GM12878 (cell line): ENCODE data around the gene EPS8L1. TPM values are rescaled to one million over a fixed set of nuclear protein-coding genes. Genes with fewer than 3 reads are reported as not detected.

Experiments
- ATAC-seq: fragments of 200-7000 bp; cut with Tn5 transposase; 3 replicates; pipeline ENCODE4 v1.9.1; 2020; ENCODE audit warnings: mild to moderate bottlenecking, moderate library complexity
- BruUV-seq: library from RNA; stranded (reverse); fragments of 400-500 nt; replicated peaks from 2 replicates; lab custom pipeline; 2021; lab: Mats Ljungman, UMichigan
- CTCF ChIA-PET: fragments of 300-600 bp; sonication (Branson Sonifier 250); formaldehyde crosslinking; extraction: SDS; loops from one replicate; lab custom pipeline; 2021; ENCODE audit warnings: inconsistent platforms; lab: Yijun Ruan, JAX
- POLR2A ChIA-PET: fragments of 350-600 bp; formaldehyde crosslinking; extraction: SDS; loops from one replicate; lab custom pipeline; 2021; ENCODE audit warnings: inconsistent platforms; lab: Charles Lee
- RAD21 ChIA-PET: fragments of 300-600 bp; sonication (Branson Sonifier 250); formaldehyde crosslinking; loops from one replicate; lab custom pipeline; 2023; ENCODE audit warnings: antibody characterized with exemption; ENCODE audit not compliant: unreplicated experiment; lab: Charles Lee
- SMC1A ChIA-PET: fragments of 300-600 bp; sonication (Branson Sonifier 250); formaldehyde crosslinking; loops from one replicate; lab custom pipeline; 2023; ENCODE audit not compliant: unreplicated experiment, uncharacterized antibody; lab: Charles Lee
- DNase-seq: peaks from one replicate; pipeline ENCODE4 v3.0.0-alpha.2; 2011; ENCODE audit warnings: low read depth, low spot score
- FAIRE-seq: peaks from 3 replicates; lab custom pipeline; 2011; peaks lifted over from hg19 to GRCh38; lab: Jason Lieb, UNC
- H2AFZ ChIP-seq: 2 replicates; pipeline ENCODE4 v1.6.0; 2011; ENCODE audit warnings: low read depth, low read length, control low read depth; ENCODE audit not compliant: control insufficient read depth
- H3K27ac ChIP-seq: 2 replicates; pipeline ENCODE4 v1.5.1; 2011; ENCODE audit warnings: control low read depth; ENCODE audit not compliant: control insufficient read depth, insufficient read depth
- H3K27me3 ChIP-seq, 2 experiments: replicated peaks in 1 of 2; 2 replicates each; pipeline versions ENCODE4 v1.6.0 to v1.6.1; 2011; ENCODE audit warnings: low read length in 1 of 2; ENCODE audit not compliant: control insufficient read depth in 2 of 2, insufficient read depth in 2 of 2
- H3K36me3 ChIP-seq, 2 experiments: 2 replicates each; pipeline ENCODE4 v1.5.1; 2011; ENCODE audit warnings: low read length in 1 of 2; ENCODE audit not compliant: control insufficient read depth in 2 of 2, insufficient read depth in 2 of 2
- H3K4me1 ChIP-seq: 2 replicates; pipeline ENCODE4 v1.6.1; 2011; ENCODE audit warnings: mild to moderate bottlenecking, low read length, moderate library complexity, mixed read lengths; ENCODE audit not compliant: control insufficient read depth, insufficient read depth
- H3K4me2 ChIP-seq: 2 replicates; pipeline ENCODE4 v1.6.0; 2011; ENCODE audit warnings: control low read depth; ENCODE audit not compliant: control insufficient read depth, insufficient read depth
- H3K4me3 ChIP-seq: fragments of 200-600 bp; sonication (generic); 2 replicates; pipeline ENCODE4 v1.5.1; 2016
- H3K79me2 ChIP-seq: 2 replicates; pipeline ENCODE4 v1.6.0; 2011; ENCODE audit warnings: low read length; ENCODE audit not compliant: control insufficient read depth, insufficient read depth
- H3K9ac ChIP-seq: 2 replicates; pipeline ENCODE4 v1.8.0; 2011; ENCODE audit warnings: low read length, control low read depth, mixed read lengths; ENCODE audit not compliant: control insufficient read depth, insufficient read depth
- H3K9me3 ChIP-seq: replicated peaks from 3 replicates; pipeline ENCODE4 v1.5.1; 2011; ENCODE audit warnings: mild to moderate bottlenecking, low read length; ENCODE audit not compliant: control insufficient read depth, insufficient read depth
- H4K20me1 ChIP-seq: 2 replicates; pipeline ENCODE4 v1.6.0; 2011; ENCODE audit not compliant: control insufficient read depth, insufficient read depth
- CEBPZ ChIP-seq: fragments of 150-350 bp; IDR thresholded peaks from 2 replicates; pipeline ENCODE4 v1.6.1; 2016; ENCODE audit warnings: low read depth, low read length
- CHD1 ChIP-seq: IDR thresholded peaks from 2 replicates; pipeline ENCODE4 v1.6.1; 2012; ENCODE audit warnings: low read depth, low read length, improper control_type of control experiment
- CHD2 ChIP-seq: IDR thresholded peaks from 2 replicates; pipeline ENCODE4 v1.6.1; 2011; ENCODE audit warnings: low read depth, low read length, improper control_type of control experiment, borderline replicate concordance
- EZH2 ChIP-seq: IDR thresholded peaks from 2 replicates; pipeline ENCODE4 v1.6.1; 2012; ENCODE audit warnings: low read depth, mild to moderate bottlenecking, control low read depth, inconsistent platforms, low read length, borderline replicate concordance; ENCODE audit not compliant: control insufficient read depth
- MLLT1 ChIP-seq: fragments of 450-650 bp; IDR thresholded peaks from 2 replicates; pipeline ENCODE4 v1.6.1; 2016; ENCODE audit warnings: mild to moderate bottlenecking
- NFYA ChIP-seq: IDR thresholded peaks from 2 replicates; pipeline ENCODE4 v1.6.1; 2011; ENCODE audit warnings: low read depth, mild to moderate bottlenecking, low read length, improper control_type of control experiment, borderline replicate concordance
- SPI1 ChIP-seq: IDR thresholded peaks from 2 replicates; pipeline ENCODE4 v1.6.1; 2011; ENCODE audit warnings: low read depth, mild to moderate bottlenecking, low read length, moderate library complexity, borderline replicate concordance; ENCODE audit not compliant: insufficient read depth
- STAT1 ChIP-seq: fragments of 450-650 bp; conservative IDR thresholded peaks from 2 replicates; pipeline ENCODE4 v1.6.1; 2014; ENCODE audit warnings: antibody characterized with exemption, mild to moderate bottlenecking
- ZNF207 ChIP-seq: fragments of 450-650 bp; IDR thresholded peaks from 2 replicates; pipeline ENCODE4 v1.6.1; 2014; ENCODE audit warnings: antibody characterized with exemption, mild to moderate bottlenecking, borderline replicate concordance
- ZNF592 ChIP-seq: fragments of 450-650 bp; IDR thresholded peaks from 2 replicates; pipeline ENCODE4 v1.6.1; 2017; ENCODE audit warnings: mild to moderate bottlenecking, moderate library complexity
- WGBS: methylation state at CpG from one replicate; pipeline ENCODE4 v1.1.6; 2016; ENCODE audit warnings: low lambda C conversion rate; ENCODE audit not compliant: insufficient replicate concordance, insufficient coverage; ENCODE audit errors: missing lambda C conversion rate; 5-methylcytosine and 5-hydroxymethylcytosine counted together
- in situ Hi-C: fragments of 300-500 bp; cut with MboI; formaldehyde crosslinking; loops from 9 replicates; pipeline ENCODE4 v1.14.3; 2018; ENCODE audit warnings: mixed read lengths
- intact Hi-C: fragments of 100-400 bp; cut with micrococcal nuclease; formaldehyde crosslinking; loops from one replicate; pipeline ENCODE4 v1.14.2; 2022; ENCODE audit not compliant: unreplicated experiment
- polyA plus RNA-seq, 11 experiments: library from polyadenylated mRNA; depleted of rRNA in 4 of 11; unstranded in 6 of 11; stranded (reverse) in 5 of 11; fragments of >200 nt; fragmentation: Nextera tagmentation in 4 of 11; fragmentation: Illumina TruSeq in 1 of 11; extraction: Ambion mirVana in 4 of 11; extraction: Trizol in 1 of 11; gene quantifications; 1 replicate in 1 of 11; 2 replicates in 10 of 11; pipeline versions ENCODE4 v1.2.1 to v1.2.3, GENCODE V29; 2011 to 2016; ENCODE audit warnings: inconsistent platforms in 2 of 11, missing spikeins in 2 of 11, low read depth in 1 of 11
- total RNA-seq, 4 experiments: library from RNA; depleted of rRNA in 3 of 4; stranded (reverse); fragments of >200 nt in 3 of 4; fragmentation: Illumina TruSeq in 1 of 4; extraction: Trizol in 1 of 4; gene quantifications; 2 replicates each; pipeline versions ENCODE4 v1.2.1 to v1.2.3, GENCODE V29; 2013 to 2021

EPS8L1 gene
- total and polyA plus RNA-seq, 10 of the 15 experiments (the other 5 are each of a cell fraction or from before 2014, with no cell fraction given), result 0.68 to 2.2 (median 0.96) TPM; not detected in 2

- Histone ChIP-seq H4K20me1 (peaks cover 3% of the 10 kb centered on the region; the same call in 1 of the 2 replicates), H3K4me1 (peaks cover 14% of the 10 kb centered on the region), H3K36me3 (peaks cover 0 to 2% of the 10 kb centered on the region in 2 experiments; a peak in 2 of 4 replicates), H2AFZ (0 out of 2 replicates have a peak overlapping the region, but pooled peaks have one; percentile 6), H3K4me2 (peak overlapping the region; percentile 90), H3K9me3 (no peaks in the 10 kb centered on the region), H3K4me3 (peak overlapping the region; percentile 97), H3K27me3 (no peaks in the 10 kb centered on the region), H3K27ac (peak overlapping the region; percentile 12; the same call in 1 of the 2 replicates), H3K79me2 (peaks cover 38% of the 10 kb centered on the region), H3K9ac (peak overlapping the region; percentile 68)
- SMC1A ChIA-PET, result no interaction called here
- BruUV-seq, result TSS peak; percentile 42
- 50% methylated on average over 12 of the region's 13 CpGs for WGBS
- ATAC-seq (no peak), DNase-seq (no peak), FAIRE-seq (no peak)
- POLR2A ChIA-PET, result interaction anchor here (0.6 kb wide), 1 partner anchor 378 kb away, joined by 3 read pairs; no protein-coding TSS in a partner anchor
- intact Hi-C loops (no loop called here), in situ Hi-C loops (no loop called here)
- TF ChIP-seq STAT1 (no peak), ZNF592 (no peak), CHD2 (no peak), SPI1 (no peak), CHD1 (no peak), EZH2 (no peak), MLLT1 (no peak), CEBPZ (no peak), NFYA (no peak), ZNF207 (no peak)
- RAD21 ChIA-PET, result no interaction called here
- CTCF ChIA-PET, result no interaction called here
Observed at GRCh38 chr19:55115446-55116065, 39.9 kb downstream of the EPS8L1 start.
